GM19023 (cell line): ENCODE data around the gene COL6A3.
"Not testable (repeated sequence)": the region's sequence is repeated elsewhere in the genome, so short reads cannot be mapped to it uniquely, and the experiment has no call there.

Experiments used
- ATAC-seq: cut with Tn5 transposase; IDR thresholded peaks from one replicate; pipeline ENCODE4 v1.9.1; 2021; ENCODE audit warnings: mild to moderate bottlenecking, moderate library complexity; ENCODE audit not compliant: unreplicated experiment

Gene COL6A3

GRCh38 chr2:237321746-237322145 lies 92.2 kb downstream of the COL6A3 start:
- ATAC-seq, result no peak

GRCh38 chr2:237320801-237321560 lies 93.0 kb downstream of the COL6A3 start:
- ATAC-seq, result no peak

GRCh38 chr2:237319887-237320286 lies 94.1 kb downstream of the COL6A3 start:
- ATAC-seq, result no peak

GRCh38 chr2:237319086-237319820 lies 94.7 kb downstream of the COL6A3 start:
- no peak for ATAC-seq

GRCh38 chr2:237316339-237316738 lies 97.6 kb downstream of the COL6A3 start:
- no peak for ATAC-seq

GRCh38 chr2:237315829-237316225 lies 98.1 kb downstream of the COL6A3 start:
- ATAC-seq, result no peak

- no peak for ATAC-seq
Measured at GRCh38 chr2:237315170-237315828, 98.7 kb downstream of the COL6A3 start.

- no peak for ATAC-seq
Measured at GRCh38 chr2:237314681-237315080, 99.3 kb downstream of the COL6A3 start.

GRCh38 chr2:237314198-237314597 lies 99.8 kb downstream of the COL6A3 start:
- ATAC-seq, result no peak

- ATAC-seq, result no peak
Measured at GRCh38 chr2:237312021-237312755, 101.8 kb downstream of the COL6A3 start.

GRCh38 chr2:237310515-237311114 lies 103.3 kb downstream of the COL6A3 start:
- ATAC-seq, result no peak

- no peak for ATAC-seq
Measured at GRCh38 chr2:237309416-237309815, 104.5 kb downstream of the COL6A3 start.

GRCh38 chr2:237309011-237309410 lies 105.0 kb downstream of the COL6A3 start:
- no peak for ATAC-seq

- ATAC-seq, result no peak
Measured at GRCh38 chr2:237307474-237307873, 106.5 kb downstream of the COL6A3 start.

GRCh38 chr2:237306787-237307170 lies 107.2 kb downstream of the COL6A3 start:
- ATAC-seq, result no peak

- ATAC-seq, result no peak
Measured at GRCh38 chr2:237306083-237306786, 107.7 kb downstream of the COL6A3 start.

GRCh38 chr2:237305579-237305978 lies 108.4 kb downstream of the COL6A3 start:
- ATAC-seq, result no peak

- ATAC-seq, result no peak
Measured at GRCh38 chr2:237304763-237305514, 109.0 kb downstream of the COL6A3 start.

GRCh38 chr2:237303244-237303643 lies 110.7 kb downstream of the COL6A3 start:
- not testable (repeated sequence) for ATAC-seq
